Globus pallidus (tissue), 1 donor: ENCODE data around the gene DUOXA1.

Source experiments
- DNase-seq: peaks from one replicate; pipeline ENCODE4 v3.0.0-alpha.2; 2015; ENCODE audit warnings: low spot score

The DUOXA1 gene

GRCh38 chr15:45131510-45131909, 1.8 kb upstream of the DUOXA1 start:
- no peak for DNase-seq

DNA sequence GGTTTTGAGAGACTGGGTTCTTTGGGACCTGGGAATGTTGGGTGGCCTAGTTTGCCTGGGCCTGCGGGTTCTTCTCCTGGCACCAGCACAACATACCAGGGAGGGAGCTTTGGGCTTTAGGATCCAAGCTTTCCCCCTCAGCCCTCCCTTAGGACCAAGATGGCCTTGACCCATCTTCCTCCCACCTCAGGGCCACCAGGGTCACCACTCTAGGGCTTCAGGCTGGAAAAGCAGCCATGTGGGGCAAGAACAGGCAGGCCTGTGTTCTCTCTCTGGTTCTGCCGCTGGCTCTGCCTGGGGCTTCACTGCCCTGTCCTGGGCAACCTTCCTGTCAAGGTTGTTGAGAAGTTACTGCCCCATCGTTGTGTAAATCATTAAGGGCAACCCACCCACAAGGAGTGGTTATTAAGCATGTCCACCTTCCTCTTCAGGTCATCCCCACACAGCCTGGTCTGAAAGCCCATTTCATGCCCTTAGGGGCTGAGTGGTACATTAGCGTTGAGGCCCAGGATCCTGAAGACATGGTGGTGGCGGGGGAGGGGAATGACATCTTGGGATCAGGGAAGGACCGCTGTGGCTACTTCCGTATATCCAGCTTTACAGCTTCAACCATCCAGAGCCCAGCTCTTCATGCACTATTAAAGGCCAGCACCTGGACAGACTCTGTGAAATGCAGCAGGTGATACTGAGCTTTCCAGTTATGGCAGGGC, 767 bp upstream of the DUOXA1 start:
- no peak for DNase-seq

GRCh38 chr15:45128971-45129639, 574 bp downstream of the DUOXA1 start:
- DNase-seq: no peak

GRCh38 chr15:45126535-45127158, 3.0 kb downstream of the DUOXA1 start:
- no peak for DNase-seq

- no peak for DNase-seq
Measured at GRCh38 chr15:45123397-45123796, 6.3 kb downstream of the DUOXA1 start.

GRCh38 chr15:45122719-45123118, 7.0 kb downstream of the DUOXA1 start:
- no peak for DNase-seq

DNA sequence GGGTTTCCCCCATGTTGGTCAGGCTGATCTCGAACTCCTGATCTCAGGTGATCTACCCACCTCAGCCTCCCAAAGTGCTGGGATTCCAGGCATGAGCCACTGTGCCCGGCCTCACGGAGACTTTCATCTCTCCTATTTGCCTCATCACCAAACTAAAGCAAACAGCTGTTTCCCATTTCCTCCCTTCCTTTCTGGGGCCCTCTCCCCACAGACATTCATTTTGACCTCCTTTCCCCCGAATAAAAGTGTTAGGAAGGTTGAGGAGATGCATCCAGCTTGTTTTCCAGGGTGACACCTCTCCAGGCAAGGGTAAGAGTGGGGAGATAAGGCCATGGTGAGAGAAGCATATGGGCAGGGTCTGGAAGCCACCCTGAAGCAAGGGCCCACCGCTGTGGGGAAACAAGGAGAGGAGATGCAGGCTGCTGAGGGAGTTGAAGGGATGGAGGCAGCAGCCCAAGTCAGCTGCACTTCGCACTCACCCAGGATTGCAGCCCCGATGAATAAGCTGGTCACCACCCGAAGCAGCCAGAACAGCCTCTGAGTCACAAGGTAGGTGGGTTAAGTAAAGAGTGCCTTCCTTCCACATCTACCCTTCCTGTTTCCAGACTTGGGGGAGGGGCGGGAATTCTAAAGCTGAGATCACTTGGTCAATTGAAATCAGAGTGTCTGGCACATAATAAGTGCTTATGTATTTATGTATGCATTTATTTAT, 7.8 kb downstream of the DUOXA1 start:
- DNase-seq: no peak

DNA sequence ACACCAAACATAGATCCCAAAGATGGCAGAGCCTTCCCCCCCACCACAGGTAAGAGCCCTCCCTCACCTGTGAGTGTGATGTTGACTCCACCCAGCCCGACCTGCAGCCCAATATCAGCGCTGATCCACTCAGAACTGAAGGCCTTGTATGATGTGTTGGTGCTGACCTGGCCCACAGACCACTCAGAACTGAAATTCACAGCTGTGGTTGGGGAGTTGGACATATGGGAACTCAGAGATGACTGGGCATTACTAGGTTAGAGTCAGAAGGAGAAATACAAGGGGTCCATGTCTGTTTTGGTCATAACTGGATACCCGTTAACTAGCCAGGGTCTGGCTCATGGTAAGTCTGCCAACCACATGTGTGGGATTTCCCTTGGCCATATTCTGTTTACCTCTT, 8.7 kb downstream of the DUOXA1 start:
- DNase-seq: no peak

GRCh38 chr15:45120081-45120972, 9.4 kb downstream of the DUOXA1 start:
- DNase-seq: no peak

DNA sequence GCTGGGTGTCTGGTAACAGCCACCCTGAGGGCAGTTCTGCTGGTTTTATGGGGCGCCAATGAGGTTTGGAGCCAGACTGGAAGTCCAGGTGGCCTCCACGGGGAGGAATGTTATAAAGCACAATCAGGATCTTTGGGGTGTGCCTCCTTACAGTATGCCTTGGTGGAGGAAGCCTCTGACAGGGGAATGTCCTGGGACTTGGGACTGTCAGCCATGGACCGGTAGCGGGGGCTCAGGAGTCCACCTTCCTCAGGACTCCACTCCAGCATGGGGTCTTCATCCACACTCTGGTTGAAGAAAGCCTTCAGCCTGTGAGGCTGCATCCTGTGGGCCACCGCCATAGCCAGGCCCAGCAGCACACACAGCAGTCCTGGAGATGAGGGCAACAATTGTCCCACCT, 10.7 kb downstream of the DUOXA1 start:
- no peak for DNase-seq

DNA sequence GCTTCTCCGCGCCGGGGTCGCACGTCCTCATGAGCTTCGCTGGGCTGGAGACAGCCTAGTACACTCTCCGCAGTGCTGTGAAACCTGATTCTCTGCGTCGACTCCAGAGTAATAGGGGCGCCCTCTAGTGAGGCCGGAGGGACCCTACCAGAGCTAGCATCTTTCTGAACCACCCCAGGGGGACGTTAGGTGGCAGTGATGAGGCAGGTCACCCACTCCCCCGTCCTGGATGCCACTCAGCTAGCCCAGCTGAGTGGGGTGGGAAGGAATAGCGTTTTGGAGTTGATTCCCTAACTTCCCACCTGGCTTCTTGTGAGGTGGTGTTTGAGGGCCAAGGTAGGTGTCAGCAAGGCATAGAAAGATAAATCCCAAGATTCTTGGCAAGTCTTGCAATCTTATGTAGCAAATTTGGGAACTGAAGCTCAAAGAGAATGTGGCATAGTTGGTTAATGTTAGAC, 11.5 kb downstream of the DUOXA1 start:
- peak; percentile 91 for DNase-seq

GRCh38 chr15:45117308-45118130, 12.2 kb downstream of the DUOXA1 start:
- DNase-seq: no peak

DNA sequence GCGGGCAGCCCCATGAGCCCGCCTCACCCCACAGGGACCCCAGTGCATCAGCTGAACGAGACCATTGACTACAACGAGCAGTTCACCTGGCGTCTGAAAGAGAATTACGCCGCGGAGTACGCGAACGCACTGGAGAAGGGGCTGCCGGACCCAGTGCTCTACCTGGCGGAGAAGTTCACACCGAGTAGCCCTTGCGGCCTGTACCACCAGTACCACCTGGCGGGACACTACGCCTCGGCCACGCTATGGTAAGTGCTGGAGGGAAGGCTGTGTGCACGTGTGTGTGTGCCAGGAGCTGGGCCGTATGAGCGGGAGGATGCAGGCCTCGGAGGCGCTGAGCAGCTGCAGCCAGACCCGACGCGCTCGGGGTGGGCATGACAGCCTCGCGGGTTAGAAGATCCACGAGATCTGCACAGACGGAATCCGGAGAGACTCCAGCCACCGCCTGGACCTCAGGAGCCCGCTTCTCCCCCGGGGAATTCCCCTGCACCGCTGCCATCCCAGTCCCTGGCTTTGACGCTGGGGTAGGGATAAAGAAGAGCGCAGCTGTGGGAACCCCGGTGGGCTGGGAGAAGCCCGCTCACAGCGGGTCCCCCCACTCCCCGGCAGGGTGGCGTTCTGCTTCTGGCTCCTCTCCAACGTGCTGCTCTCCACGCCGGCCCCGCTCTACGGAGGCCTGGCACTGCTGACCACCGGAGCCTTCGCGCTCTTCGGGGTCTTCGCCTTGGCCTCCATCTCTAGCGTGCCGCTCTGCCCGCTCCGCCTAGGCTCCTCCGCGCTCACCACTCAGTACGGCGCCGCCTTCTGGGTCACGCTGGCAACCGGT, 13.0 kb downstream of the DUOXA1 start:
- DNase-seq: no peak

DNA sequence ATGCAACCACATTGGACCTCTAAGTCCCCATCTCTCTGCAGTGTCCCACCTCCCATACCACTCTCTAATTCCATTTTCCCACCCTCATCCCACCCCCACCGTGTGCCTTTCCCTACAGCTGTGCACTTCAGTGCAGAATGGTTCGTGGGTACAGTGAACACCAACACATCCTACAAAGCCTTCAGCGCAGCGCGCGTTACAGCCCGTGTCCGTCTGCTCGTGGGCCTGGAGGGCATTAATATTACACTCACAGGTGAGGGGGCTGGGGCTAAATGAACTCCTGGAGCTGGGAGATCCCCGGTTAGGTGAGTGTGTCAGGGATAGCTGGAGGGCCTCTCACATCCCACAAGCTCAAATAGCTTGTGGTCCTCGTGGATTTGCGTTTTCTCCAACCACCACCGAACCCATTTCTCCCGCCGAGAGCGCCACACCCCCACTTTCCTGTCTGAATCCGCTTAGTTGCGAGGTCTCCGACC, 13.6 kb downstream of the DUOXA1 start:
- DNase-seq: no peak

- DNase-seq: no peak
Measured at GRCh38 chr15:45115312-45115820, 14.3 kb downstream of the DUOXA1 start.

DNA sequence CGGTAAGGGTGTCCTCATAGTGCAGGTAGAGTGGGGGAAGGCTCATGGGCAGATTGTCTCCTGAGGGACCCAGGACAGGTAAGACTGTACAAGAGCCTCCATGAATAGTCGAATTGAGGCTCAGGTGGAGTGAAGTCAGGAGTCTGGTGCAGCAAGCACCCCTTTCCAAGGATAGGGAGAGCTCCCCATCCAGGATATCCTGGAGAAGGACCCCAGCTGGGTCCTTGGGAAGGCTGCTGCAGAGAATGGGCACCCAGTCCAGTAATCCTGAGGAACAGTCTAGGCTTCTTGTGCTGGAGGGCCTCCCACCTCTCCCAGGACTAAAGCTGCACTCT, 15.0 kb downstream of the DUOXA1 start:
- DNase-seq: no peak

DNA sequence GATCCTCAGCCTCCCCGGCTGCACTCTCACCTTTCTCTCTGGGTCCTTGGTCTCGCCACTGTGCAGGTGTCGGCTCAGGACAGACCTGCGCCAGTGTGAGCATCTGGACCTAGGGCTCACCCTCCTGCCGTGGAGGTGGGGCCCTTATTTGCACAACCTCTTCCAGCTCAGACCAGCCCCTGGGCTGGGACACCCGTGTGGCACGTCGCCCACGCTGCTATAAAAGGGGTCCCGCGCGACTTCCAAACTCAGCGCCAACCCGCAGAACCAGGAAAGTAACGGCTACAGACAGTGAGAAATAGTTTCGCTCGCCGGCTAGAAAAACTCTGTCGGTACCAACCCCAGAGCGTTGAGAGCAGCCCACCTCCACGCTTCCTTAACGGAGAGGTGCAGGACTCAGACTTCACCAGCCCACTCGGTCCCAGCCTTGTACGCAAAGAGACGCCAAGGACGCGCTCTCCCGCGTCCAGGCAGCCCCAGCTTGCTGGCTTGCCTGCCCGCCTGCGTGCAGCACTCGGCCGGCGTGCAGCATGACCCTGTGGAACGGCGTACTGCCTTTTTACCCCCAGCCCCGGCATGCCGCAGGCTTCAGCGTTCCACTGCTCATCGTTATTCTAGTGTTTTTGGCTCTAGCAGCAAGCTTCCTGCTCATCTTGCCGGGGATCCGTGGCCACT, 15.5 kb downstream of the DUOXA1 start, which contains the start of the genes DUOX2 and DUOXA2:
Gene DUOX2 (minus strand): TSS at position 97 of the 675 bp plus-strand sequence. CDS start 761 bp downstream, outside the sequence.
Gene DUOXA2 (plus strand): TSS at position 251 of the 675 bp plus-strand sequence. CDS start 280 bp downstream, at position 531.
- no peak for DNase-seq

- DNase-seq: no peak
Measured at GRCh38 chr15:45113380-45113990, 16.2 kb downstream of the DUOXA1 start.
